Neural cell (in vitro differentiated cells): Measurements from ENCODE around the gene SLC16A12. TPM values are rescaled to one million over a fixed set of nuclear protein-coding genes. Genes with fewer than 3 reads are reported as not detected.

Source experiments
- H2AFZ ChIP-seq: fragments of 200-600, 300-800 bp; sonication (generic), shearing (Covaris generic); 2 replicates; pipeline ENCODE4 v1.6.0; 2014; ENCODE audit warnings: low read depth, mild to moderate bottlenecking, antibody characterized with exemption, low read length, moderate library complexity
- H3F3A ChIP-seq: fragments of 200-600 bp; shearing (Covaris generic); 2 replicates; pipeline ENCODE4 v1.6.1; 2016; ENCODE audit warnings: mild to moderate bottlenecking, moderate library complexity, mixed read lengths, antibody characterized with exemption, low read length; ENCODE audit not compliant: insufficient read depth, poor library complexity, severe bottlenecking
- H3K27ac ChIP-seq: fragments of 200-600, 300-800 bp; sonication (generic), shearing (Covaris generic); 2 replicates; pipeline ENCODE4 v1.5.1; 2014; ENCODE audit warnings: mild to moderate bottlenecking, low read length, moderate library complexity
- H3K27me3 ChIP-seq: fragments of 300-800, 200-600 bp; sonication (generic), shearing (Covaris generic); 2 replicates; pipeline ENCODE4 v1.6.0; 2014; ENCODE audit warnings: mild to moderate bottlenecking, low read depth, low read length, moderate library complexity; ENCODE audit not compliant: insufficient read depth
- H3K36me3 ChIP-seq: fragments of 300-800, 200-600 bp; sonication (generic), shearing (Covaris generic); 2 replicates; pipeline ENCODE4 v1.5.1; 2014; ENCODE audit warnings: mild to moderate bottlenecking, antibody characterized with exemption, low read length, moderate library complexity; ENCODE audit not compliant: insufficient read depth
- H3K4me2 ChIP-seq: fragments of 300-800, 200-600 bp; sonication (generic), shearing (Covaris generic); 2 replicates; pipeline ENCODE4 v1.6.0; 2014; ENCODE audit warnings: mild to moderate bottlenecking, low read length
- H3K4me3 ChIP-seq: fragments of 300-800, 200-600 bp; sonication (generic), shearing (Covaris generic); 2 replicates; pipeline ENCODE4 v1.5.1; 2014; ENCODE audit warnings: mild to moderate bottlenecking, low read length, moderate library complexity
- H3K79me2 ChIP-seq: fragments of 200-600 bp; shearing (Covaris generic); replicated peaks from 2 replicates; pipeline ENCODE4 v1.6.0; 2014; ENCODE audit warnings: mild to moderate bottlenecking, low read length, moderate library complexity; ENCODE audit not compliant: insufficient read depth
- H3K9ac ChIP-seq: fragments of 300-800, 200-600 bp; sonication (generic), shearing (Covaris generic); 2 replicates; pipeline ENCODE4 v1.6.1; 2016; ENCODE audit warnings: mild to moderate bottlenecking, low read length, mixed read lengths
- H3K9me2 ChIP-seq: fragments of 200-600 bp; shearing (Covaris generic); 2 replicates; pipeline ENCODE4 v1.6.1; 2016; ENCODE audit warnings: mild to moderate bottlenecking, low read length, mixed read lengths; ENCODE audit not compliant: insufficient read depth
- H3K9me3 ChIP-seq: fragments of 200-600, 300-800 bp; sonication (generic), shearing (Covaris generic); 2 replicates; pipeline ENCODE4 v1.6.1; 2016; ENCODE audit warnings: mild to moderate bottlenecking, mixed run types, low read length, moderate library complexity, mixed read lengths
- H4K20me1 ChIP-seq: fragments of 200-600 bp; shearing (Covaris generic); 2 replicates; pipeline ENCODE4 v1.6.1; 2016; ENCODE audit warnings: mild to moderate bottlenecking, mixed run types; ENCODE audit not compliant: insufficient read depth
- EP300 ChIP-seq: fragments of 450-650 bp; conservative IDR thresholded peaks from 2 replicates; pipeline ENCODE4 v1.6.1; 2014; ENCODE audit warnings: antibody characterized with exemption, mild to moderate bottlenecking, moderate library complexity; ENCODE audit not compliant: poor library complexity, severe bottlenecking
- EZH2 ChIP-seq: fragments of 200-600, 300-800 bp; shearing (Covaris generic), sonication (generic); IDR thresholded peaks from 2 replicates; pipeline ENCODE4 v1.6.1; 2014; ENCODE audit warnings: antibody characterized with exemption, low read length, borderline replicate concordance, mild to moderate bottlenecking; ENCODE audit not compliant: insufficient read depth, poor library complexity, severe bottlenecking
- MXI1 ChIP-seq: fragments of 450-650 bp; conservative IDR thresholded peaks from 2 replicates; pipeline ENCODE4 v1.6.1; 2014; ENCODE audit warnings: antibody characterized with exemption, mild to moderate bottlenecking; ENCODE audit not compliant: poor library complexity, severe bottlenecking
- POLR2AphosphoS5 ChIP-seq: IDR thresholded peaks from 2 replicates; pipeline ENCODE4 v1.6.1; 2012
- RAD21 ChIP-seq: fragments of 450-650 bp; conservative IDR thresholded peaks from 2 replicates; pipeline ENCODE4 v1.6.1; 2014; ENCODE audit warnings: antibody characterized with exemption, mild to moderate bottlenecking, moderate library complexity
- SMC3 ChIP-seq: fragments of 450-650 bp; conservative IDR thresholded peaks from 2 replicates; pipeline ENCODE4 v1.6.1; 2014; ENCODE audit warnings: antibody characterized with exemption, mild to moderate bottlenecking, moderate library complexity; ENCODE audit not compliant: poor library complexity
- TAF1 ChIP-seq: IDR thresholded peaks from 2 replicates; pipeline ENCODE4 v1.6.1; 2012; ENCODE audit warnings: low read depth
- polyA plus RNA-seq: library from polyadenylated mRNA; depleted of rRNA; stranded (reverse); fragments of >200 nt; gene quantifications from 2 replicates; pipeline ENCODE4 v1.2.3, GENCODE V29; 2014
- TF ChIP-seq, protein P1 (sequence below): IDR thresholded peaks from 2 replicates; pipeline ENCODE4 v1.6.1; 2012; ENCODE audit warnings: borderline replicate concordance
- TF ChIP-seq, protein P2 (sequence below): fragments of 450-650 bp; IDR thresholded peaks from 2 replicates; pipeline ENCODE4 v1.5.1; 2014; ENCODE audit warnings: antibody characterized with exemption, mild to moderate bottlenecking, moderate library complexity; ENCODE audit not compliant: poor library complexity, severe bottlenecking

The SLC16A12 gene
- polyA plus RNA-seq, 1 donor from 2014 or later, result 0.04 TPM

DNA sequence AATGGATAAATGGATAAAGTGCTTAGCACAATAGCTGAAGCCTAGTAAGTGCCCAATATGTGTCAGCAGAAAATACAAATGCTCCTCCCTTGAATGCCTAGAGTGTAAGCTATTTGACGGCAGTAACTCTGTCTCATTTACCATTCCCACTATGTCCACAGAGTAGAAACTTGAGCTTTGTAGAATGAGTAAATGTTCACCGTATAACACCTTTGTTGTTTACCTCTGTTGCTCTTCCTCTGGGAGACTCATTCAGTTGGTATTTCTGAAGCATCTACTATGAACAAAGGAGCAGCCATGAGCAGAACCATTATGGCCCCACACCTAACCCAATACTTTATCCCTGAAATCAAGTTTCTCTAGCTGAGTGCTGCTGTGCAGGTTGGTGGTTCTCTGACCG lies 8.4 kb upstream of the SLC16A12 start:
- no peaks in the 10 kb centered on the region for H3K79me2 ChIP-seq
- H3K27me3 ChIP-seq, result no peaks in the 10 kb centered on the region
- H3K9me2 ChIP-seq, result no peaks in the 10 kb centered on the region
- H2AFZ ChIP-seq, result no peak overlapping the region
- no peaks in the 10 kb centered on the region for H4K20me1 ChIP-seq
- no peaks in the 10 kb centered on the region for H3F3A ChIP-seq
- H3K9ac ChIP-seq, result no peak overlapping the region
- no peak overlapping the region for H3K4me2 ChIP-seq
- H3K4me3 ChIP-seq, result no peak overlapping the region
- no peaks in the 10 kb centered on the region for H3K36me3 ChIP-seq
- no peak overlapping the region for H3K27ac ChIP-seq
- no peak for TF ChIP-seq SMC3
- no peak for TF ChIP-seq EZH2
- TF ChIP-seq, protein P1, sequence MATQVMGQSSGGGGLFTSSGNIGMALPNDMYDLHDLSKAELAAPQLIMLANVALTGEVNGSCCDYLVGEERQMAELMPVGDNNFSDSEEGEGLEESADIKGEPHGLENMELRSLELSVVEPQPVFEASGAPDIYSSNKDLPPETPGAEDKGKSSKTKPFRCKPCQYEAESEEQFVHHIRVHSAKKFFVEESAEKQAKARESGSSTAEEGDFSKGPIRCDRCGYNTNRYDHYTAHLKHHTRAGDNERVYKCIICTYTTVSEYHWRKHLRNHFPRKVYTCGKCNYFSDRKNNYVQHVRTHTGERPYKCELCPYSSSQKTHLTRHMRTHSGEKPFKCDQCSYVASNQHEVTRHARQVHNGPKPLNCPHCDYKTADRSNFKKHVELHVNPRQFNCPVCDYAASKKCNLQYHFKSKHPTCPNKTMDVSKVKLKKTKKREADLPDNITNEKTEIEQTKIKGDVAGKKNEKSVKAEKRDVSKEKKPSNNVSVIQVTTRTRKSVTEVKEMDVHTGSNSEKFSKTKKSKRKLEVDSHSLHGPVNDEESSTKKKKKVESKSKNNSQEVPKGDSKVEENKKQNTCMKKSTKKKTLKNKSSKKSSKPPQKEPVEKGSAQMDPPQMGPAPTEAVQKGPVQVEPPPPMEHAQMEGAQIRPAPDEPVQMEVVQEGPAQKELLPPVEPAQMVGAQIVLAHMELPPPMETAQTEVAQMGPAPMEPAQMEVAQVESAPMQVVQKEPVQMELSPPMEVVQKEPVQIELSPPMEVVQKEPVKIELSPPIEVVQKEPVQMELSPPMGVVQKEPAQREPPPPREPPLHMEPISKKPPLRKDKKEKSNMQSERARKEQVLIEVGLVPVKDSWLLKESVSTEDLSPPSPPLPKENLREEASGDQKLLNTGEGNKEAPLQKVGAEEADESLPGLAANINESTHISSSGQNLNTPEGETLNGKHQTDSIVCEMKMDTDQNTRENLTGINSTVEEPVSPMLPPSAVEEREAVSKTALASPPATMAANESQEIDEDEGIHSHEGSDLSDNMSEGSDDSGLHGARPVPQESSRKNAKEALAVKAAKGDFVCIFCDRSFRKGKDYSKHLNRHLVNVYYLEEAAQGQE, result no peak
- no peaks in the 10 kb centered on the region for H3K9me3 ChIP-seq

DNA sequence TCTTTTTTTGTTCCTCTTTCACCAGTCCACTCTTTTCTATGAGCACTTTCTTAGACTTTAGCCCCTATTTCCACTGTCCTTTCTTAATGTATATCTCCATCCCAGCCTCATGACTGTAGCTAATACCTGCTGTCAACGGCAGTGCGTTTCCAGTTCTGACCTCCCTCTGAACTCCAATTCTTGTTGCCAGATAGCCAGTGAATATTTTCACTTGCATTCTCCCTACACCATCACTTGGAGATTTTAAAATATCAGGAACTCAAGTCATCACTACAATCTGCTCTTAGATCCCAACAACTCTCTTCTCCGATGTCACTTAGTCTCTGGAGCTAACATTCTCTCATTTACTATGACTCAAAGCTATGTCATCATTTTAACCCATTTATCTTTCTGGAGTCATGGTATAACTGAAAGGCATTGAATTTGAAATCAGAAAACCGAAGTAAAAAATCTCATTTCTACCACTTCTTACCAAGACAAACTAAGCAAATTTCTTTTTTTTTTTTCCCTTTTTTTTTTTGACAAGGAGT lies 5.1 kb upstream of the SLC16A12 start:
- no peaks in the 10 kb centered on the region for H3K79me2 ChIP-seq
- no peak overlapping the region for H3K27ac ChIP-seq
- H3K4me3 ChIP-seq, result no peak overlapping the region
- H3K4me2 ChIP-seq, result no peak overlapping the region
- H2AFZ ChIP-seq, result no peak overlapping the region
- no peaks in the 10 kb centered on the region for H3F3A ChIP-seq
- peaks cover 10% of the 10 kb centered on the region for H3K27me3 ChIP-seq
- H3K9ac ChIP-seq, result no peak overlapping the region
- no peaks in the 10 kb centered on the region for H3K36me3 ChIP-seq
- no peaks in the 10 kb centered on the region for H4K20me1 ChIP-seq
- H3K9me2 ChIP-seq, result no peaks in the 10 kb centered on the region
- TF ChIP-seq SMC3 (no peak), MXI1 (no peak), EZH2 (no peak), POLR2AphosphoS5 (no peak), RAD21 (no peak), EP300 (no peak)
- TF ChIP-seq, protein P2, sequence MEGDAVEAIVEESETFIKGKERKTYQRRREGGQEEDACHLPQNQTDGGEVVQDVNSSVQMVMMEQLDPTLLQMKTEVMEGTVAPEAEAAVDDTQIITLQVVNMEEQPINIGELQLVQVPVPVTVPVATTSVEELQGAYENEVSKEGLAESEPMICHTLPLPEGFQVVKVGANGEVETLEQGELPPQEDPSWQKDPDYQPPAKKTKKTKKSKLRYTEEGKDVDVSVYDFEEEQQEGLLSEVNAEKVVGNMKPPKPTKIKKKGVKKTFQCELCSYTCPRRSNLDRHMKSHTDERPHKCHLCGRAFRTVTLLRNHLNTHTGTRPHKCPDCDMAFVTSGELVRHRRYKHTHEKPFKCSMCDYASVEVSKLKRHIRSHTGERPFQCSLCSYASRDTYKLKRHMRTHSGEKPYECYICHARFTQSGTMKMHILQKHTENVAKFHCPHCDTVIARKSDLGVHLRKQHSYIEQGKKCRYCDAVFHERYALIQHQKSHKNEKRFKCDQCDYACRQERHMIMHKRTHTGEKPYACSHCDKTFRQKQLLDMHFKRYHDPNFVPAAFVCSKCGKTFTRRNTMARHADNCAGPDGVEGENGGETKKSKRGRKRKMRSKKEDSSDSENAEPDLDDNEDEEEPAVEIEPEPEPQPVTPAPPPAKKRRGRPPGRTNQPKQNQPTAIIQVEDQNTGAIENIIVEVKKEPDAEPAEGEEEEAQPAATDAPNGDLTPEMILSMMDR, result no peak
- H3K9me3 ChIP-seq, result no peaks in the 10 kb centered on the region

DNA sequence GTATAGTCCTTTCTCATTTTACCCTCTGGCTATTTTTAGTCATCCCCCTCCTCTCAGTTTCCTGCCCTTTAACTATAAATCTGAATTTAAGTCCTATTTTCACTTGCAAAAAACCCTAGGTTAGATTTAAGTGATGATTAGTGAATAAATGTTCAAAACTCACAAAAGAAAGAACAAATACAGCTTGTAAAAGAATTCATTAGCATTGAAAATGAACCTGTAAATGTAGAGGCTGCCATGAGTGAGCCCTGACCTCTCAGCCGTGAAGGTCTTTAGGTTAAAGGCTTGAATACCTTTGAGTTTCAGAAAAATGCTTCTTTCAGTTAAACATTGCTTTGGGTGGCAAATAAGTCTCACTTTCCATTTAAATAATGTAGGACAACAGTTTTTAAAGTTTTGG lies 2.0 kb upstream of the SLC16A12 start:
- Histone ChIP-seq H3F3A (no peaks in the 10 kb centered on the region), H4K20me1 (no peaks in the 10 kb centered on the region), H3K36me3 (no peaks in the 10 kb centered on the region), H3K9ac (no peak overlapping the region), H3K9me3 (peaks cover 3% of the 10 kb centered on the region), H3K27ac (no peak overlapping the region), H3K4me2 (no peak overlapping the region), H3K79me2 (no peaks in the 10 kb centered on the region), H3K9me2 (no peaks in the 10 kb centered on the region), H3K4me3 (no peak overlapping the region), H2AFZ (no peak overlapping the region), H3K27me3 (peaks cover 40% of the 10 kb centered on the region)
- TF ChIP-seq RAD21, result no peak
- no peak for TF ChIP-seq MXI1
- TF ChIP-seq, protein P1, result no peak
- TF ChIP-seq SMC3, result no peak
- TF ChIP-seq TAF1, result no peak
- no peak for TF ChIP-seq EP300
- TF ChIP-seq, protein P2, result no peak
- TF ChIP-seq POLR2AphosphoS5, result no peak
- no peak for TF ChIP-seq EZH2
